ENCODE results near the gene COA8.

- TF ChIP-seq CTCF (IDR thresholded peaks at IDR 0.05 in 8 of 11, conservative IDR thresholded peaks at IDR 0.05 in 3 of 11) = peak; percentile 87 to 95 (median 92)
- TF ChIP-seq POLR2AphosphoS5 (IDR thresholded peaks at IDR 0.05) = peak; percentile 45 to 64 (median 57)
Measured at GRCh38 chr14:103546652-103547454, 15.9 kb upstream of the COA8 start.

Data from spleen (tissue), 7 donors.